GM10266 (cell line): ENCODE measurements around the gene OGDH.

Experiments used
- DNase-seq: peaks from one replicate; pipeline ENCODE4 v3.0.0; 2012; ENCODE audit errors: extremely low spot score
- CTCF ChIP-seq: IDR thresholded peaks from 2 replicates; pipeline ENCODE4 v1.5.1; 2012; ENCODE audit warnings: mild to moderate bottlenecking, low read depth; ENCODE audit not compliant: control insufficient read depth, insufficient read depth; ENCODE audit errors: missing control alignments

OGDH gene

GRCh38 chr7:44757739-44758138, 151.3 kb downstream of the OGDH start:
- DNase-seq, result no peak

More at GRCh38 chr7:44757739-44758138, 151.3 kb downstream of the OGDH start:
- TF ChIP-seq CTCF, result no peak
